GM23338 (cell line): ENCODE measurements around the gene PGS1. TPM values are rescaled to one million over a fixed set of nuclear protein-coding genes. Genes with fewer than 3 reads are reported as not detected.

Experiments
- ATAC-seq: fragments of 200-7000 bp; cut with Tn5 transposase; 3 replicates; pipeline ENCODE4 v1.9.1; 2020
- DNase-seq: peaks from one replicate; pipeline ENCODE4 v3.0.0-alpha.2; 2015; ENCODE audit warnings: low spot score
- H2AFZ ChIP-seq: fragments of 200-600 bp; sonication (generic); 2 replicates; pipeline ENCODE4 v1.8.0; 2016; ENCODE audit warnings: antibody characterized with exemption, mild to moderate bottlenecking, moderate library complexity
- H3F3A ChIP-seq: fragments of 200-600 bp; sonication (generic); replicated peaks from 2 replicates; pipeline ENCODE4 v1.8.0; 2017; ENCODE audit warnings: antibody characterized with exemption, mixed run types, low read depth
- H3K27ac ChIP-seq: fragments of 200-600 bp; sonication (generic); 2 replicates; pipeline ENCODE4 v1.6.1; 2016; ENCODE audit warnings: low read depth
- H3K27me3 ChIP-seq: fragments of 200-600 bp; sonication (generic); 2 replicates; pipeline ENCODE4 v1.8.0; 2016; ENCODE audit warnings: mild to moderate bottlenecking, mixed run types, moderate library complexity; ENCODE audit not compliant: insufficient read depth
- H3K36me3 ChIP-seq: fragments of 200-600 bp; sonication (generic); 2 replicates; pipeline ENCODE4 v1.8.0; 2016; ENCODE audit warnings: mild to moderate bottlenecking; ENCODE audit not compliant: insufficient read depth
- H3K4me1 ChIP-seq: fragments of 200-600 bp; sonication (generic); 2 replicates; pipeline ENCODE4 v1.8.0; 2016; ENCODE audit warnings: mild to moderate bottlenecking, moderate library complexity; ENCODE audit not compliant: insufficient read depth
- H3K4me2 ChIP-seq: fragments of 200-600 bp; sonication (generic); 2 replicates; pipeline ENCODE4 v1.7.1; 2017; ENCODE audit warnings: mixed run types
- H3K4me3 ChIP-seq: fragments of 200-600 bp; sonication (generic); 2 replicates; pipeline ENCODE4 v1.6.1; 2016; ENCODE audit warnings: mixed run types
- H3K79me2 ChIP-seq: fragments of 200-600 bp; sonication (generic); replicated peaks from 2 replicates; pipeline ENCODE4 v1.8.0; 2017; ENCODE audit warnings: mild to moderate bottlenecking; ENCODE audit not compliant: insufficient read depth
- H3K9me2 ChIP-seq: fragments of 200-600 bp; sonication (generic); 2 replicates; pipeline ENCODE4 v1.8.0; 2017; ENCODE audit not compliant: insufficient read depth
- H4K20me1 ChIP-seq: fragments of 200-600 bp; sonication (generic); replicated peaks from 2 replicates; pipeline ENCODE4 v1.8.0; 2017; ENCODE audit warnings: mild to moderate bottlenecking; ENCODE audit not compliant: insufficient read depth
- H3K27ac Mint-ChIP-seq: 2 replicates; pipeline ENCODE4 v1.8.0; 2020; ENCODE audit warnings: inconsistent platforms, mild to moderate bottlenecking, moderate library complexity, mixed read lengths
- H3K27me3 Mint-ChIP-seq: 3 replicates; pipeline ENCODE4 v1.8.0; 2022; ENCODE audit warnings: low read depth, mild to moderate bottlenecking, moderate library complexity, mixed read lengths, inconsistent platforms; ENCODE audit not compliant: insufficient read depth, poor library complexity
- H3K36me3 Mint-ChIP-seq: 3 replicates; pipeline ENCODE4 v1.8.0; 2021; ENCODE audit warnings: low read depth, mild to moderate bottlenecking, inconsistent platforms, moderate library complexity, mixed read lengths
- H3K4me1 Mint-ChIP-seq: 3 replicates; pipeline ENCODE4 v1.8.0; 2020; ENCODE audit warnings: mild to moderate bottlenecking, inconsistent platforms, mixed read lengths
- H3K4me3 Mint-ChIP-seq: 3 replicates; pipeline ENCODE4 v1.8.0; 2021; ENCODE audit warnings: moderate library complexity, mild to moderate bottlenecking, inconsistent platforms, mixed read lengths
- H3K9me3 Mint-ChIP-seq: 3 replicates; pipeline ENCODE4 v1.8.0; 2020; ENCODE audit warnings: moderate library complexity, mild to moderate bottlenecking, inconsistent platforms, mixed read lengths
- ETS1 ChIP-seq: IDR thresholded peaks from 2 replicates; pipeline ENCODE4 v1.6.1; 2016; ENCODE audit warnings: antibody characterized with exemption
- REST ChIP-seq: IDR thresholded peaks from one replicate; pipeline ENCODE4 v1.6.1; 2018; ENCODE audit warnings: antibody characterized with exemption; ENCODE audit not compliant: unreplicated experiment
- ZNF462 ChIP-seq: fragments of 250-450 bp; sonication (Bioruptor Pico); IDR thresholded peaks from 2 replicates; pipeline ENCODE4 v1.5.0; 2020; ENCODE audit warnings: mild to moderate bottlenecking, moderate library complexity
- polyA plus RNA-seq: library from polyadenylated mRNA; unstranded; fragments of >200 nt; fragmentation: Nextera tagmentation; extraction: Ambion mirVana; gene quantifications from 2 replicates; pipeline ENCODE4 v1.2.1, GENCODE V29; 2016
- total RNA-seq: library from RNA; depleted of rRNA; stranded (reverse); fragments of >200 nt; shearing (Covaris generic); gene quantifications from 2 replicates; pipeline ENCODE4 v1.2.3, GENCODE V29; 2014

Gene PGS1
- total and polyA plus RNA-seq, 2 experiments from 2014 or later = 43.9 to 67.1 TPM

- no peak for TF ChIP-seq ZNF462 (CRISPR knock-in tag)
These were observed 1.9 kb downstream of the PGS1 start (continued) for GRCh38 chr17:78380370-78380769.

GRCh38 chr17:78381601-78382232 is 3.3 kb downstream of the PGS1 start:
- H3K36me3 ChIP-seq = no peaks in the 10 kb centered on the region; the same call in 1 of the 2 replicates
- peaks cover 71% of the 10 kb centered on the region for H4K20me1 ChIP-seq
- TF ChIP-seq REST = peak; percentile 66
- no peak for TF ChIP-seq ETS1
- DNase-seq (peak; percentile 55), ATAC-seq (peak; percentile 20)
- H3K27me3 ChIP-seq = no peaks in the 10 kb centered on the region
- peak overlapping the region; percentile 57 for H3K27ac ChIP-seq
- Mint-ChIP-seq H3K9me3 (no peaks in the 10 kb centered on the region; the same call in 2 of the 3 replicates), H3K27me3 (peaks cover 5% of the 10 kb centered on the region), H3K4me3 (peak overlapping the region; percentile 99), H3K36me3 (peaks cover 16% of the 10 kb centered on the region), H3K27ac (peak overlapping the region; percentile 65), H3K4me1 (peaks cover 69% of the 10 kb centered on the region)
- H3K9me2 ChIP-seq = no peaks in the 10 kb centered on the region
- H3K4me1 ChIP-seq = peaks cover 66% of the 10 kb centered on the region
- peak overlapping the region; percentile 90; the same call in 1 of the 2 replicates for H3K4me2 ChIP-seq
- H3K79me2 ChIP-seq = peaks cover 82% of the 10 kb centered on the region
- peaks cover 19% of the 10 kb centered on the region; the same call in 1 of the 2 replicates for H3F3A ChIP-seq
- H2AFZ ChIP-seq = no peak overlapping the region
- peak overlapping the region; percentile 12; the same call in 1 of the 2 replicates for H3K4me3 ChIP-seq
